Thyroid gland (tissue), 4 donors: ENCODE data around the gene NR1H2. TPM values are rescaled to one million over a fixed set of nuclear protein-coding genes. Genes with fewer than 3 reads are reported as not detected.

ENCODE experiments used
- DNase-seq, 2 donors: peaks; one replicate each; pipeline ENCODE4 v3.0.0-alpha.2; 2019
- H3K27ac ChIP-seq, 3 donors: fragments of 200-600 bp; sonication (generic); 1 replicate in 2 of 3; 2 replicates in 1 of 3; pipeline ENCODE4 v1.5.1; 2016 to 2019; ENCODE audit warnings: mild to moderate bottlenecking in 1 of 3, moderate library complexity in 1 of 3
- H3K27me3 ChIP-seq: fragments of 200-600 bp; sonication (generic); one replicate; pipeline ENCODE4 v1.5.1; 2019
- H3K36me3 ChIP-seq, 2 donors: fragments of 200-600 bp; sonication (generic); one replicate each; pipeline ENCODE4 v1.5.1; 2016 to 2019
- H3K4me1 ChIP-seq, 2 donors: fragments of 200-600 bp; sonication (generic); one replicate each; pipeline ENCODE4 v1.5.1; 2017 to 2019
- H3K4me3 ChIP-seq, 3 donors: fragments of 200-600 bp; sonication (generic); replicated peaks in 1 of 3; 1 replicate in 2 of 3; 2 replicates in 1 of 3; pipeline ENCODE4 v1.5.1; 2016; ENCODE audit warnings: mild to moderate bottlenecking in 1 of 3
- H3K9me3 ChIP-seq: fragments of 200-600 bp; sonication (generic); one replicate; pipeline ENCODE4 v1.5.1; 2017
- POLR2A ChIP-seq, 2 donors: fragments of 450-650 bp; IDR thresholded peaks; one replicate each; pipeline ENCODE4 v1.6.1; 2017; ENCODE audit warnings: antibody characterized with exemption in 2 of 2, mild to moderate bottlenecking in 2 of 2, moderate library complexity in 1 of 2
- WGBS, 2 donors: methylation state at CpG; one replicate each; pipeline ENCODE4 v1.1.5; 2017; 5-methylcytosine and 5-hydroxymethylcytosine counted together
- intact Hi-C: fragments of 100-400 bp; cut with DNase I; formaldehyde crosslinking; loops from one replicate; pipeline ENCODE4 v1.15.1; 2023
- total RNA-seq, 4 donors: library from RNA; depleted of rRNA; stranded (reverse); fragments of >200 nt; gene quantifications; one replicate each; pipeline ENCODE4 v1.2.3, GENCODE V29; 2016
- TF ChIP-seq, protein P1 (sequence below), 6 experiments: fragments of 200-600 bp in 3 of 6; fragments of 450-650 bp in 3 of 6; sonication (generic) in 3 of 6; IDR thresholded peaks; one replicate each; pipeline ENCODE4 v1.5.1; 2016 to 2019; ENCODE audit warnings: antibody characterized with exemption in 6 of 6, mild to moderate bottlenecking in 2 of 6, inconsistent platforms in 1 of 6, moderate library complexity in 1 of 6

NR1H2 gene
- total RNA-seq, 4 donors from 2014 or later: 76.4 to 114 (median 100) TPM

DNA sequence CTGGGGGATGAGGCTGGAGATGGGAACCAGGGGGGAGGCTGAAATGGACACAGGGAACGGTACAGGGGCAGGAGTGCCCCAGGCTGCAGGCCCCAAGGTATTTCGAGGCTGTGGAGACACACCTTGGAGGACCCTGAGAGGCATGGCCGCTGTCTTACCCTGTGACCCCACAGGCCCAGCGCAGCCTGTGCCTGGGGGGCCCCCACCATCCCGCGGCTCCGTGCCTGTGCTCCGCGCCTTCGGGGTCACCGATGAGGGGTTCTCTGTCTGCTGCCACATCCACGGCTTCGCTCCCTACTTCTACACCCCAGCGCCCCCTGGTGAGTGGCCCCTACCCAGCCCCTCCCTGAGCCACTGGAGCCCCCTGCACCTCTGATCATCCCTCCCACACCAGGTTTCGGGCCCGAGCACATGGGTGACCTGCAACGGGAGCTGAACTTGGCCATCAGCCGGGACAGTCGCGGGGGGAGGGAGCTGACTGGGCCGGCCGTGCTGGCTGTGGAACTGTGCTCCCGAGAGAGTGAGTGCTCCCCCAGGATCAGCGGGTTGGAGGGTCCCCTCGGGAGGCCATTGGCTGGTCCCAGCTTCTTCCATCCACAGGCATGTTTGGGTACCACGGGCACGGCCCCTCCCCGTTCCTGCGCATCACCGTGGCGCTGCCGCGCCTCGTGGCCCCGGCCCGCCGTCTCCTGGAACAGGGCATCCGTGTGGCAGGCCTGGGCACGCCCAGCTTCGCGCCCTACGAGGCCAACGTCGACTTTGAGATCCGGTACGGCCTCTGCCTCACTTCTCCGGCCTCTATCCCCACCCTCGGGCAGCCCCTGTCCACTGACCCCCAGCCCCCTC lies 25.6 kb downstream of the NR1H2 start:
- no peak overlapping the region for H3K27ac ChIP-seq
- no peaks in the 10 kb centered on the region for H3K4me1 ChIP-seq
- DNase-seq: no peak
- H3K27me3 ChIP-seq: no peaks in the 10 kb centered on the region
- TF ChIP-seq, protein P1, sequence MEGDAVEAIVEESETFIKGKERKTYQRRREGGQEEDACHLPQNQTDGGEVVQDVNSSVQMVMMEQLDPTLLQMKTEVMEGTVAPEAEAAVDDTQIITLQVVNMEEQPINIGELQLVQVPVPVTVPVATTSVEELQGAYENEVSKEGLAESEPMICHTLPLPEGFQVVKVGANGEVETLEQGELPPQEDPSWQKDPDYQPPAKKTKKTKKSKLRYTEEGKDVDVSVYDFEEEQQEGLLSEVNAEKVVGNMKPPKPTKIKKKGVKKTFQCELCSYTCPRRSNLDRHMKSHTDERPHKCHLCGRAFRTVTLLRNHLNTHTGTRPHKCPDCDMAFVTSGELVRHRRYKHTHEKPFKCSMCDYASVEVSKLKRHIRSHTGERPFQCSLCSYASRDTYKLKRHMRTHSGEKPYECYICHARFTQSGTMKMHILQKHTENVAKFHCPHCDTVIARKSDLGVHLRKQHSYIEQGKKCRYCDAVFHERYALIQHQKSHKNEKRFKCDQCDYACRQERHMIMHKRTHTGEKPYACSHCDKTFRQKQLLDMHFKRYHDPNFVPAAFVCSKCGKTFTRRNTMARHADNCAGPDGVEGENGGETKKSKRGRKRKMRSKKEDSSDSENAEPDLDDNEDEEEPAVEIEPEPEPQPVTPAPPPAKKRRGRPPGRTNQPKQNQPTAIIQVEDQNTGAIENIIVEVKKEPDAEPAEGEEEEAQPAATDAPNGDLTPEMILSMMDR (IDR thresholded peaks at IDR 0.05): no peak
- TF ChIP-seq POLR2A (IDR thresholded peaks at IDR 0.05): no peak
- intact Hi-C loops: no loop called here
- H3K9me3 ChIP-seq: no peaks in the 10 kb centered on the region
- 96% methylated on average over 35 to 47 of the region's 48 CpGs for WGBS, 2 donors
- H3K4me3 ChIP-seq: no peak overlapping the region
- no peaks in the 10 kb centered on the region for H3K36me3 ChIP-seq

DNA sequence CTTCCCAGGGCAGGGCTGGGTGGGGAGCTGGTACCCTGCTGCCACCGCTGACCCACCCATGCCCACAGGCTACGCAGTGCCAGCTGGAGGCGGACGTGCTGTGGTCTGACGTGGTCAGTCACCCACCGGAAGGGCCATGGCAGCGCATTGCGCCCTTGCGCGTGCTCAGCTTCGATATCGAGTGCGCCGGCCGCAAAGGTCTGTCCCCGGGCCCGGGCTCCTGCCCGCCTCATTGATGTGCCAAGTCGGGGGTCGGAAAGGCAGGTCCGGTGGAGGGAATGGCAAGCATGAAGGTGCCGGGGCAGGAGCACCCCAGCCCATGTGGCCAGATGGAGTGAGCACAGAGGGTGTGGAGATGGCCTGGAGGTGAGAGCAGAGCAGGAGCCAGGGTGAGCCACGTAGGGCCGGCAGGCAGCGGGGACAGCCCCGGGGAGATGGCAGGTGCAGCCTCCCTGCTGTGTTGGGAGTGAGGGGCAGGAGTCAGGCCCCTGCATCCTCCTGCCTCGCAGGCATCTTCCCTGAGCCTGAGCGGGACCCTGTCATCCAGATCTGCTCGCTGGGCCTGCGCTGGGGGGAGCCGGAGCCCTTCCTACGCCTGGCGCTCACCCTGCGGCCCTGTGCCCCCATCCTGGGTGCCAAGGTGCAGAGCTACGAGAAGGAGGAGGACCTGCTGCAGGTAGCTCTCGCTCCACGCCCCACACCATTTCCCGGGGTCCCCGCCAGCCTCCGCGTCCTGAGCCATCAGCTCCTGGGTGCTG lies 26.5 kb downstream of the NR1H2 start:
- H3K4me3 ChIP-seq: no peak overlapping the region
- intact Hi-C loops: no loop called here
- no peak for DNase-seq

DNA sequence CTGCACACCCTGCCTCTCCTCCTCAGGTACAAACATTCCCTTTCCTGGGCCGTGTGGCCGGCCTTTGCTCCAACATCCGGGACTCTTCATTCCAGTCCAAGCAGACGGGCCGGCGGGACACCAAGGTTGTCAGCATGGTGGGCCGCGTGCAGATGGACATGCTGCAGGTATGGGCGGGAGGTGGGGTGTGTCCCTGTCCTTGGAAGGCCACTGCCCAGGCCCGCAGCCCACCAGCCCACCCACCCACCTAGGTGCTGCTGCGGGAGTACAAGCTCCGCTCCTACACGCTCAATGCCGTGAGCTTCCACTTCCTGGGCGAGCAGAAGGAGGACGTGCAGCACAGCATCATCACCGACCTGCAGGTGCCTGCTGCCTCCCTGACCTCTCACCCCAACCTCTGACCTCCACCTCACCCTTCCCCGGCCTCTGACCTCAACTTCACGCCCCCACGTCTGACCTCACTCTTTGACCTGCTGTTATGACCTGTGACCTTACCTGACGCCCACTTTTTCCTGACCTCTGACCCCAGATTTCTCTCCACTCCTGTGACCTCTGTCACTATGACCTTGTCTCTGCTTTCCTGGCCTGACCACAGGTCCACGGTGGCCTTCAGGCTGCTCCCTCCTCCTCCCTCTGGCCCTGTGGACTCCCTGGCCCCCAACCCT lies 30.0 kb downstream of the NR1H2 start:
- Histone ChIP-seq H3K4me3 (no peak overlapping the region), H3K27me3 (no peaks in the 10 kb centered on the region), H3K4me1 (no peaks in the 10 kb centered on the region), H3K27ac (no peak overlapping the region), H3K9me3 (no peaks in the 10 kb centered on the region), H3K36me3 (no peaks in the 10 kb centered on the region)
- intact Hi-C loops: no loop called here
- no peak for TF ChIP-seq POLR2A (IDR thresholded peaks at IDR 0.05)
- TF ChIP-seq, protein P1 (IDR thresholded peaks at IDR 0.05): no peak
- DNase-seq: no peak
- 93 to 96% methylated on average over 19 to 21 of the region's 22 CpGs for WGBS, 2 donors

More for the DNA sequence above, 26.5 kb downstream of the NR1H2 start:
- whole genome bisulfite sequencing, 2 donors: 97 to 98% methylated on average over 17 to 30 of the region's 41 CpGs
- H3K9me3 ChIP-seq: no peaks in the 10 kb centered on the region
- no peaks in the 10 kb centered on the region for H3K36me3 ChIP-seq
- H3K27ac ChIP-seq: no peak overlapping the region
- TF ChIP-seq POLR2A (IDR thresholded peaks at IDR 0.05): no peak
- TF ChIP-seq, protein P1 (IDR thresholded peaks at IDR 0.05): no peak
- no peaks in the 10 kb centered on the region for H3K4me1 ChIP-seq
- H3K27me3 ChIP-seq: no peaks in the 10 kb centered on the region

DNA sequence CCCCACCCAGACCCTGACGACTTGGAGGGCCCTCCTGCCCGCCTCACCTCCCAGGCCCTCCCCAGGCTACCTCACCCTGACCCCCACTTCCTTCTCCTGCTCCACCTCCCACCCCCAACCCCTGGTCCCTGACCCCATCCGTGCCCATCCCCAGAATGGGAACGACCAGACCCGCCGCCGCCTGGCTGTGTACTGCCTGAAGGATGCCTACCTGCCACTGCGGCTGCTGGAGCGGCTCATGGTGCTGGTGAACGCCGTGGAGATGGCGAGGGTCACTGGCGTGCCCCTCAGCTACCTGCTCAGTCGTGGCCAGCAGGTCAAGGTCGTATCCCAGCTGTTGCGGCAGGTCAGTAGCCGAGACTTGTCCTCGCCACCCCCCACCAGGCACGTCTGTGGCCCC lies 30.6 kb downstream of the NR1H2 start:
- Histone ChIP-seq H3K27ac (no peak overlapping the region), H3K4me3 (no peak overlapping the region), H3K9me3 (no peaks in the 10 kb centered on the region), H3K27me3 (no peaks in the 10 kb centered on the region), H3K36me3 (no peaks in the 10 kb centered on the region), H3K4me1 (no peaks in the 10 kb centered on the region)
- 96 to 97% methylated on average over 19 of the region's 19 CpGs for WGBS, 2 donors
- intact Hi-C loops: no loop called here
- TF ChIP-seq POLR2A (IDR thresholded peaks at IDR 0.05): no peak
- TF ChIP-seq, protein P1 (IDR thresholded peaks at IDR 0.05): no peak
- no peak for DNase-seq
